Stimulated activated CD8-positive, alpha-beta memory T cell treated with anti-CD3 and anti-CD28 coated beads, Interleukin-4, amount 100 ng/mL, for 48 hours (primary cell): ENCODE results near the gene FYN.

Experiments used
- DNase-seq: peaks from one replicate; pipeline ENCODE4 v3.0.0-alpha.2; 2020

Gene FYN

DNA sequence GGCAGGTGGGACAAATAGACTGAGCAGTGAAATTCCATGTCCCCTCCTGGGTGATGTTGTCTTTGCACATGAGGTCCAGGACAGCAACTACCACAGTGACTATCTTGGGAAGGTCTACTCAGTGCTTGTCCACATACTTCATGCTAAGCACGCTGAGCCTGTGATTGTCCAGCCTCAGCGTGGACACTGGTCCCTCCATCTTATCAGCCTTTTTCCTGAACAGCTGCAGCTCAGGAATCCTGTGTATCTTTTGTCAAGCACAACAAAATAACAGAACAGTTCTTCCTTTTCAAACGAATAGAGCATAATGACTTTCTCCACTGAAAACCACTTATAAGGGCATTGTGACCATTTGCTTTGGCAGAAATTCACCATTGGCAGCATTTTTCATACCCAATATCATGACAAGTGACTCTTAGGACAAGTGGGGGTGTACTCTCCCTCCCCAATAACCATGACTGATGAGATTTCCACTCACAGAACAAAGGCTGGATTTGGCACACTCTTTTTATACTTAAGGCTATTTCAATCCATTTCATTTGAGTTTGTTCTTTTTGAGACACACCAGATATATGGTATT is 90.3 kb downstream of the FYN start:
- no peak for DNase-seq

DNA sequence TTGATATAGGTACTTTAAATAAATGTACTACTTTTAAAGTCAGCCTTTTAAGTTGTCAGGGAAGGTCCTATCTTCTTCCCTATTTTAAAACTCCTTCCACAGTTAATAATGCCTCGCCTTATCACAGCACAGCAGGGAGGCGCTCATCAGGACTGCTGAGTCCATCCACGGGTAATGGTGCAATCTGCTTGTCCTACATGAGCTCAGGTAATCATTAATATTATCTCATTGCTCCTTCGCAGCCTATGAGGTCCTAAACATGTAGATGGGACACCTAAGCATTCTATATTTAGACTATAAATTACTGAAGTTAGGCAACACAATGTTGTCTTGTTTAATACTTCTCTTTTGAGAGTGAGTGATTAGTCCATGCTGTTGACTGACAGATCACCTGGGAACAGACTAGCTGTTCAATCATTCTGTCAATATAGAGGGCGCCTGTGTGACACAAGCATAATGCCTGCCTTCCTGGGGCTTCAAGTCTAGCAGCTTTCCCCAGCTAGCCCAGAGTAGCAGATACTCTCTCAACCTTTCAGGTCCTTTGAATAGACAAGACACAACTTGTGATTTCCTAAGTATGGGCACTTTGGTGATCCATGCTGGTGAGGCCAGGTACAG is 91.0 kb downstream of the FYN start:
- DNase-seq = no peak

DNA sequence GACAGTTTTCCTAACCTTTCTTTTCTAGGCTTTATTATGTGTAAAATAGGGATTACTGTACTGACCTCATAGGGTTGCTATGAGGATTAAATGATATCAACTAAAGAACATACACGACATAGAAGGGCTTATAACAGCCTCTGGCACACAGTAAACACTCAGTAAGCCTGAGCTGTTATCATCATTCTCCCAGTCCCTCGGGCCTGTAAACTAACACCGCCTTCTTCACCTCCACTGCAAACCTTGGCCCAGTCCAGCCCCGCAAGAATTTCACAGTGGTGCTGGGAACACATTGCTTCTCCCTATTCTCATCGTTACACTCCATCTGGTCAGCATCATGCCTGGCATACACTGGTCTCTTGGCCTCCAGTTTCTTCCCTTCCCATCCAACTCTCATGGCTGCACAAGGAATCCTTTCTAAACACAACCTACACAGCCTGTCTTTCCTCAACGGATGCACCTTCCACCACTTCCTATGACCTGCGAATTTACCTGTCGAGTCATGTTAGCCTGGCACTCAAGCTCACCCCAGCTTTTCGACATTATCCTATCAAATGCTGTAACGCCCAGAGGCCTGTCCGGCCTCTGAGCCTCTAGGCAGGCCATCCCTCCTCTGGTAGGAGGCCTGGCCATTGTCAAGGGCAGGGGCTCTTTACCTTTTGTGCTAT is 92.1 kb downstream of the FYN start:
- no peak for DNase-seq

DNA sequence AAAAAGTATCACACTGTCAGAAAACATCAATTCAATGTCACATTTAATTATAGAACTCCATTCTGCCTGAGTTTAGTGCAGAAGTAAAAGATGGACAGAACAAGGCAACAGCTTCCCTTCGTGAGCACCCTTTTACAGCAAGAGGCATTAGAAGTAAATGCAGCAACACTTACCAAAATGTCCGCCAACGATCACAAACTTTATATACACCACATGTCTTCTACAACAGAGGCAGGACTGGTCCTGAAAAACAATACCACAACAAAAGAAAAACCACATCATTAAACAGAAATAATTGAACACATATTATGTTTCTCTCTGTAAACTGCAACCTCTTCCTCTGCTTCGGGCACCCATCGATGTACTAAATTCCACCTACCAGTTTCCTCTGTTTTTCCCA is 92.9 kb downstream of the FYN start:
- no peak for DNase-seq

DNA sequence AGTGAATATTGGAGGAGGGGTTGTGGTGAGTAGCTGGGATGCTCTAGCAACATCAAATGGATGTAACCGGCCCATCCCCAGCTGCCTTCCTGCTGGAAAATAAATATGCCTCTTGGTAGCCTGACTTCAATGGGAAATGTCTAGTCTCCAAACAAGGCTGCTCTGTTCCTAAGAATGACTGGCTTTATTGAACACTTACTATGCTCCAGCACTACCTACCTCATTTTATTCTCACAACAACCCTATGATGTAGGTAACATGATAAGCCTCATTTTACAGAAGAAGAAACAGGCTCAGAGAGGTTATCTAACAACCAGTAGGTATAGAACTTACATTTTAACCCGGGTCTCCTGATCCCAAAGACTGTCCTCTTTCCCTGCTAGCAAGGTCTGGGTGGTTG is 93.6 kb downstream of the FYN start:
- DNase-seq = no peak

DNA sequence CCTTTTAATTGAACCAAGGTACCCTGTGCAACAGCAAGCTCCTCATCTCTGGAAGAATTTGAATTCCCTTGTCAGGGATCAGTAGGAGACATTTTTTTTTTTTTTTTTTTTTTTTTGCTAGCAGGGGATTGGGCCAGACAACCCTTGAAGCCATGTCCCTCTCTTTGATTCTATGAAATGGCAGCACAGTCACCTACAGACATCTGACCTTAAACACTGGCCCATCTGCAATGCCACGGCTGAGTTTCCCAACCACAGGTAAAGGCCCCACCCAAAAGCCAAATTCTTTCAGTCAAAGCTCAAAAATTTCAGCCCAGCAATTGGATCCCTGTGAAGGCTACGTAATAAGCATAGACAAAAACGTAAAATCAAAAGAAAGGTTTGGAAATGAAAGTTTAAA is 94.2 kb downstream of the FYN start:
- DNase-seq = no peak

DNA sequence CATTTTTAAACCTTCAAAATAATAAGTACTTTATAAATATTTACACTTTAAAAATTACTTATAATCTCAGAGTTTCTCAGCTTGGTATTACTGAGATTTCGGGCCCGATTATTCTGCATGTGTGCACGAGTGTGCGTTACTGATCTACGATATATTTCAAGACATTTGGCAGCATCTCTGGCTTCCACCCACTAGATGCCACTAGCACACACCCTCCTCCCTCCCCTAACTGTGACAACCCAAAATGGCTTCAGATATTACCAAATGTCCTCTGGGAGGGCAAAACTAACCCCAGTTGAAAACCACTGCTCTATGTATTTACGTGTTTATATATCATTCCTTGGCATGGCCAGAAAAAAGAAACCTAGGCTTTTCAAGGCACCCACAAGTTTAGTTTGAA is 95.9 kb downstream of the FYN start:
- no peak for DNase-seq

DNA sequence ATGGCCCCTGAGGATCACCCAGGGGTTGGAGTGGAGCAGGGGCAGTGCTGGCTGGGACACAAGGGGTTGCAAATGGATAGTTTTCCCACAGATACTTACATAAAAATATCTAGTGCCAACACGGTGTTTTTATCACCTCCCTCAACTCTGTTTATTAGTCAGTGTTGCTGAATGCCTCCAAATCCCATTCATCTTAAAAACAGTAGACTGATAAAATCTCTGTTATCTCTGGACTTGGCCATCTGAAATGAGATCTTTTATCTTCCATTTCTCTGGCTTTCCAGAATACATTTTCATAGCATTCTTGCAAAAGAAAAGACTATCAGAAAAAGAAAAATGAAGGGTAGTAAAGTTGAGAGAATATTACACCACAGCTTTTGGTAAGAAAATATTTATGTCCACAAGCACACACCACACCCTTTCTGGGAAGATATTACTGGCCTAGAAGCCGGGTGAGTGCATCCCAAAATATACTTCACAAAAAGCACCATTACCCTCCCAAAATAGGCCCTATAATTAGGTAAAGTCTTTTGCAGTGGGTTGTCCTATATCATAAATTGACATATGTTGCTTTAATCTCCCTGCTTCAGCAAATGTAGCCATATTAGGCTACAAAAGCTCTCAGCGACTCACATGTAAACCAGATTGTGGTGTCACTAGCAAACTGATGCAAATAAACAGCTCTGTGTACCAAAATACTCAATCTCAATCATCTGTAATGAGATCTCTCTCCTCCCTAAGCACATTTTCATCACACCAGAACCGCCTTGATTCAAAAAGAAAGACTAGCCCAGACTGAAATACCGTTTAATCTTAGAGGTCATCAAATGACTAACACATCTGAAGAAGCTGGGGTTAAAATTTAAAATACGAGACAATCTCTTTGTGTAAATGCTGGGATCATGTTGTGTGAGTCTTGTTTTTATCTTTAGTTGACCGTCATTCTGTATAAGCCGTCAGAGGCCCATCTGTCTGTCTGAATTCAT is 96.7 kb downstream of the FYN start:
- DNase-seq = no peak

DNA sequence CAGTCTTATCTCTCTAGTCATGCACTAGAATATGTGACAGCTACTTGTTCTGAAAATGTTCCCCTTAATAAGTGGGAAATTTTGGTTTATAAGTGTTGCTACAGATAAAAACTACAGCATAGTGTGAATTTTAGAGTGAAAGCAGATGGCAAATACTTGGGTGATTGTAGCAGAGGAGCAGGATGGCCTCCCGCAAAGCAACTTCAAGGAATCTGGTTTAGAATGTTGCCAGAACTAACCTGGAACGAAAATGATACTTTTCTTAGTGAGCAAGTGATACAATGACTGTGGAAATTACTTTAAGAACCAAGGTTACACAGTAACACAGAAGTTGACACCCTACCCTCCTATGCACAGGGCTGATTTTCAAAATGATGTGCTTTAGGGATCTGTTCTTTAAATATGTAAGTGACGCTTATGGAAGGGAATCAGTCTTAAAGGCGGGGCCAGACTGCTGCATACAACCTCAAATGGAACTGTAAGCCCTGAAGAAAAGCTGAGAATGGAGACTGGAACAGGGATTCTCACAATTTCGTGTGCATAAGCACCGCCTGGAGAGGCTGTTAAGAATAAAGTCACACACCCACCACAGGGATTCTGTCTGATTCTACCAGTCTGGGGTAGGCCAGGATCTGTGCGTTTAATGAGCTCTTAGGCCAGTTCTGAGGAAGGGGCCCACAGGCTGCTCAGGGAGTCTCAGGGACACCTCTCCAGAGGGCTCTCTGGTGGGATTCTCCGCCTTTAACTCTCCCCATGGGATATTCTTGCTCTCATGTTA is 97.9 kb downstream of the FYN start:
- DNase-seq = no peak

DNA sequence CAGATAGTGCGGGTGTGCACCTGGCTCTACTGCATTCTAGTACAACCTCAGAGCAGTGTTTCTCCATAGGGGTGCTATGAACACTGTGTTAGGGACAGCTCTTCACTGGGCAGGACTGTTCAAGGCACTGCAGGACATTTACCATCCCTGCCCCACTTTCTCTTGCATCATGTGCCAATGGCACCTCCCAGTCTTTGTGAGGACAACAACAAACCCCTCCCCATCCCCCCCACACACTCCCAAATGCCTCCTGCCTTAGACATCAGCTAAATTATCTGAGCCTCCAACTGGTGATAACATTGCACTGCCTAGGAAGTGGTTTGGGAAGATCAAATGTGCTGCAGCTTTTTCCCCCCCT is 98.9 kb downstream of the FYN start:
- DNase-seq = no peak

DNA sequence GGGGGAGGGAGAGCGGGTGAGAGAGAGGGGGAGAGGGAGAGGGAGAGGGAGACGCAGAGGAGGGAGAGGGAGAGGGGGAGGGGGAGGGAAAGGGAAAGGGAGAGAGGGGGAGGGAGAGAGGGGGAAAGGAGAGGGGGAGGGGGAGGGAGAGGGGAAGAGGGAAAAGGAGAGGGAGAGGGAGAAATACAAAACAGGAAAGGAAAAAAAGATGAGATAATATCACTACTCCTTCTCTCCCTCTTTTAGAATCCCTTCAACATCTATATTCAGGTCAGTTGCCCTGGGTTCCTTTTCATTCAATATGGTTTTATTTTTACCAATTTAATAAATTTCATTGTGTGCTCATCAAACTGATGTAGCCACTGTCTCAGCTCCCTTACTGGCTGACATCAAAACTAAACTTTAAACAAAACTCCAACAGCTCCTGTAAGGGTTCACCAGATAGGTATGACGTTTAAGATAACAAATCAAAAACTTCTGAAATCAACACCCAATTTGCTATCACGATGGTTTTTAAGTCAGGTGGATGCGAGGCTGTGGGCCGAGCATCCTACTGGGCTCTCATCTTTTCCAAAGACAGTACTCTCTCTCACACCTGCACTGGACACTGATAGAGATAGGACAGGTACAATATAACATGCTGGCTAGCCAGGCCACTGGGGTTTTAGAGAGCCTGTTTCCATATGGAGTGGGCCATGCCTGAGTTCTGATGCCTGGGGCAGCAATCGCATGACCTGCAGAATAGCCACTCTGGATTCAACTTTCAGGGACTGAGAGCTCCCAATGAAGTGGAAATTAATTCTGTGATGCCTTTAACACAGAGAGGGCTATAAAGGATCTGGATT is 99.5 kb downstream of the FYN start:
- no peak for DNase-seq

DNA sequence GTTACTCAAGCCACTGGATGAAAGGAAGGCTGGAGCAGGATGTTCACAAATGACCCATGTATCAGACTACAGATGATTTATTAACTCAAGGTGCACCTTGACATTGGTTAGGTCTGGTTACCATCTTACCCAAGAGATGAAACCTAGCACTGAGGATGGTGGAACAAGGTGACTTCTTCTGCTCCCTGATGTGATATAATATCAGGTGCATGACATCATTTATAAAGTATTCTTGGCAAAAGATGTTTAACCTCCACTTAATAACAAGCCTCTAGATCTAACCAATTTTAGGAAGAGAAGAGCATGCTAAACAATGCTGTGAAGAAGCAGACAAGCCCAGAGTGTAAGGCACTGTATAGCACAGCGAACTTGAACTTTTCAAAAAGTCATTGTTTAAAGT is 100.9 kb downstream of the FYN start:
- no peak for DNase-seq

DNA sequence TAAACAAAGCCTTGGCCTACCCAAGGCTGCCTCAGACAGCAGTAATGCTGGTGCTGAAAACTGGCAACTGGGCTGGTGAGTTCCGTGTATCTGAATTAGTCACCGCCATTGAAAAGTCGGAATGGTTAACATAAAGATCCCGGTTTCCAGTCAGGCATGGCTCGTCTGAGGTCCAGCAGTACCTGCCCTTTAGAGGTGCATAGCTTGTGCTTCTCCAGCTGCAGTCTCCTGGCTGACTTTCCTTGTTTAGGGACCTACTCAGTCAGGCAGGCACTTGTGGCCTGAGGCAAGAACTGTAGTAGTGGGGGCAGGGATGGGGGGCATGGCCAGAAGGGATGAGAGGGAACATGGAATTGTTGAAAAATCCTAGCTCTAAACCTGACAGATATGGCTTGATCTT is 101.6 kb downstream of the FYN start:
- no peak for DNase-seq

DNA sequence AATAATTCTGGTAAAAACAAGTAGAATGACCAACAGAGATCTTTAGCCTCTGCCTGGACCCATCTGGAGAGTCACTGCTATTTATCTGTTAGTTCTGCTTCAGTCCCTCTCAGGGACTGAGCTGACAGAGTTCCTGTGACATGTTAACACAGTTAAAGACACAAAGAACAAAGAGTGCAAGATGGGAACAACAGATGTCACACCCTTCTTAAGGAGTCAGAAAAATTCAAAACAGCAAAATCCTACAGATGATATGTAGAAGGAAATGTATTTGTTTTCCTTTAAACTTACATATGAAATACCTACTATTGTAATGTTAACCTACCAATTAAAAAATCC is 102.2 kb downstream of the FYN start:
- no peak for DNase-seq

DNA sequence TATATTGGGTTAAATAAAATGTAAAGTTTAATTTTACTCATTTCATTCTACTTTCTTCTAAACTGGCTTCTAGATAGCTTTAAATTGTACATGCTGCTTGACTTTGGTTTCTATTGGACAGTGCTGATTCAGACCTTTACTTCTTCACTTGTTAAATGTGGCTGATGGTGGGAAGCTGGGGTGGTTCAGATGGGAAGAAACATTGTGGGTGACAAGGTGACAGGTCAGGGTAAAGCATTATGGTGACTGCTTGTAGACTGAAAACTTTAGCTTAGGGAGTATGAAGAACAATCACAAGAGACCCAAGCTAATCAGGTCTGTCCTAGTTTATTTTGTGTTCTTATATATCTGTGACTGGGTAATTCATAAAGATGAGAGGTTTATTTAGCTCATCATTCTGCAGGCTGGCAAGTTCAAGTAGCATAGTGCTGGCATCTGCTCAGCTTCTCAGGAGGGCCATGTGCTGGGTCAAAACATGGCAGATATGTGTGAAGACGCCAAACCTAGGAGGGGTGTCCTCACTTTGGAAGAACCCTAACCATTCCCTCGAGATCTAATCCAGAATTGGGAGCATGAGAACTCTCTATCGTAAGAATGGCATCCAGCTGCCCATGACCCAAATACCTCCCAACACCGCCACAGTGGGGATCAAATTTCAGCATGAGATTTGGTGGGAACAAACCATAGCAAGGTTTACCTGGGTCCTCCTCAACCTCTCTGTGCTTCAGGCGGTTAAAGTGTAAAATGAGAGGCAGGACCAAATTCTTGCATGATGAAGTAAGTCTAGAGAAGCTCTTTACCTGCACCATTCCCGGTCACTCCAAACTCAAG is 102.8 kb downstream of the FYN start:
- DNase-seq = no peak

DNA sequence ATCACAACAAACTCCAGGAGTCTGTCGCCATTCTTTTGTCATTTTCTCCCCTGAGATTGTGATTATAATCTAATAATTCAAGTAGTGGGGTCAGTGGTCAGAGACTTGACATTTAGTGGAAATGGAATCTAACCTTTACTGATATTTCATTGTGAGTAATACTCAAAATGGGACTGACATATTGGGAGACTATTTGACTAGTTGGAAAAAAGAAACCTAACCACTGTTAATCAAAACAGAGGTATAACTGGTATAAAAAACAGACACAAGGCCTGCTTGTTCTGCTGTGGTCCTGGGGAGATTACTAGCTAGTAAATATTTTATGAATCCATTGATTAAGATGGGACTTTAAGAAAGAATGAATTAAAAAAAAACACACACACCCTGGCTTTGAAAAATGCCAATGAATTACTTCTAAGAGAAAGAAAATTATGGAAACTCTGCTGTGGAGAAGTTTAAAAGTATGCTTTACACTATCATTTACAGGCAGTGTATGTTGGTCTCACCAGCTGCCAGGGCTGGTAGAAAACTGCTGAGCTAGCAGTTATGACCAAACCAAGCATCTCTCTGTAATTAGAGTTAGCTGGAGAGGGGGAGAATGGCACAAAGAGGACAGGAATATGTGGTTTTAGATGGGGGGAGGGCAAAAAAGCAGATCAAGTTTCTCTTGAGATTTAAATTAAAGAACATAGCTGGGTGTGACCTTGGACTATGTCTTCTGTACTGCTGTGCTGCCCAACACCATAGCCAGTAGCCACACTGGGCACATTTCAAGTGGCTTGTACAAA is 103.7 kb downstream of the FYN start:
- DNase-seq = no peak

DNA sequence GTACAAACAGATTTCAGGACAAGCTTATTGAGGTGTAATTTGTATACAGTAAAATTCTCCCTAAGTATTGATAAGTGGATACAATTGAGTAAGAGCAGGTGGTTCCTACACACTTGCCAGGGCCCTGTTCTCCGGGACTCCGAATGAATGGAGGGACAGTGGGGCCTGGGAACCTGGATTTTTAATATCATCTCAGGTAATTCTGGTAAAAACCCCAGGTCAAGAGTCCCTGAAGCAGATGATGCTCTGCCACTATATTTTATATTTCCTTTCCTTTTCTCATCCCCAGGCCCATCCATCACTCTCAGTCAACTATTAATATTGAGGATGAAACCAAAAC is 104.9 kb downstream of the FYN start:
- no peak for DNase-seq

DNA sequence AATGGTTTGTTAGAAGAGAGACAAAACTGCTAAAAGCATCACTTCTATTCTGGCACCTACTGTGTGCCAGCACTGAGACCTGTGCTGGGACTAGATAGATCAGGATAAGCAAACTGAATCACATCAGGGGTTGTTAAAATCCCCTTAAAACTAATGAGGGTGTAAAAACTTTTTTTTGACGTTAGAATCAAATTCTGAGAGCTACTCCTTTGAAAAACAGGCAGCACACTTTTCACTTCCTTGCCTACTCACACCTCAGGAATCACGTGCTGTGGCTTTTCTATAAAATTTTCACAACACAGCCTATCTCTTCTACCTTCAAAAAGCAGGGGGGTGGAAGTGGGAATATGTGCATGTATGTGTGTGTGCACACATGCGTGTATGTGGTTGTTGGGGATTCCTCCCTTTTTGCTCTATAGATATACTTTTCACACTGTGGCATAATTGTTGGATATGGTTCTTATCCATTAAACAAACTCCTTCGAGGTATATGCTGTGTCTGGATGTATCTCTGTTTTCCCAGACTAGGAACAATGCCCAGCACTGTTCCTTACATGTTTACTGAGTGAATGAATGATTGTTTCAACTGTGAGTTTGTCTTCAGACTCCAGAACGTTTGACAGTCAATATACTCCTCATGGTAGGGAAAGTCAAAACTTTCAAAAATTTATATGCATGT is 105.4 kb downstream of the FYN start:
- DNase-seq = no peak

DNA sequence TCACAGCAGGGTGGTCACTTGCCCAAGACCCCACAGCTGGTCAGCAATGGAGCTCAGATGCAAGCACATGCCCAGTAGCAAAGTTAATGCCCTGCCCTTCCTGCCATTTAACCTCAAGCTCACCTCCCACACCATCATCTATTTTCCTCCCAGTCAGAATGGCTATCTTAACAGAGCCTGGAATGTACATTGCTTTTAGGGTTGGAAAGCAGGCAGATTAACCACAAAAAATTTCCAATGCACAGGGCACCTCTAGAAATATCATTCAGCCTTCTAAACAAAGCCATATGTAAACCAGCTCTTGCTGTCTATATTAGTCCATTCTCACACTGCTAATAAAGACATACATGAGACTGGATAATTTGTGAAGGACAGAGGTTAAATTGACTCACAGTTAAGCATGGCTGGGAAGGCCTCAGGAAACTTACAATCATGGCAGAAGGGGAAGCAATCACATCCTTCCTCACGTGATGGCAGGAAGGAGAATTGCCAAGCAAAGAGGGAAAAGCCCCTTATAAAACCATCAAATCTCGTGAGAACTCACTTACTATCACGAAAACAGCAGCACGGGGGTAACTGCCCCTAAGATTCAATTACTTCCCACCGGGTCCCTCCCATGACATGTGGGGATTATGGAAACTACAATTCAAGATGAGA is 106.9 kb downstream of the FYN start:
- no peak for DNase-seq
